H1 (cell line): ENCODE data around the gene KIAA1755. TPM values are rescaled to one million over a fixed set of nuclear protein-coding genes. Genes with fewer than 3 reads are reported as not detected.

Experiments
- CTCF ChIA-PET: fragments of 300-600 bp; sonication (Branson Sonifier 250); formaldehyde crosslinking; loops from one replicate; lab custom pipeline; 2021; ENCODE audit not compliant: partially characterized antibody; lab: Charles Lee
- POLR2A ChIA-PET: fragments of 300-600 bp; sonication (Branson Sonifier 250); formaldehyde crosslinking; loops from one replicate; lab custom pipeline; 2021; ENCODE audit warnings: inconsistent platforms; ENCODE audit not compliant: partially characterized antibody; lab: Charles Lee
- DNase-seq, 2 experiments: peaks; one replicate each; pipeline versions ENCODE4 v3.0.0 to v3.0.0-alpha.2; 2010 to 2022; ENCODE audit warnings: low spot score in 2 of 2, low read depth in 1 of 2, mixed read lengths in 1 of 2
- FAIRE-seq: peaks from 2 replicates; lab custom pipeline; 2011; peaks lifted over from hg19 to GRCh38; lab: Jason Lieb, UNC
- H2AFZ ChIP-seq: 2 replicates; pipeline ENCODE4 v1.8.1; 2012; ENCODE audit warnings: low read length, inconsistent platforms
- H2AK5ac ChIP-seq: 2 replicates; pipeline ENCODE4 v1.6.1; 2013; ENCODE audit warnings: low read depth, low read length
- H2BK120ac ChIP-seq: replicated peaks from 2 replicates; pipeline ENCODE3; 2013; ENCODE audit warnings: low read depth, low read length, inconsistent platforms
- H2BK12ac ChIP-seq: 2 replicates; pipeline ENCODE4 v1.6.1; 2013; ENCODE audit warnings: low read depth, low read length
- H2BK15ac ChIP-seq: 2 replicates; pipeline ENCODE4 v1.6.1; 2013; ENCODE audit warnings: low read length
- H2BK20ac ChIP-seq: 2 replicates; pipeline ENCODE4 v1.6.1; 2013; ENCODE audit warnings: low read length
- H2BK5ac ChIP-seq: 2 replicates; pipeline ENCODE4 v1.6.1; 2013; ENCODE audit warnings: low read depth, low read length
- H3K14ac ChIP-seq: 2 replicates; pipeline ENCODE4 v1.6.1; 2013; ENCODE audit warnings: inconsistent platforms; ENCODE audit not compliant: insufficient read length
- H3K18ac ChIP-seq: 2 replicates; pipeline ENCODE4 v1.6.1; 2013; ENCODE audit warnings: low read length; ENCODE audit errors: extremely low read depth
- H3K23ac ChIP-seq: 2 replicates; pipeline ENCODE4 v1.6.1; 2013; ENCODE audit warnings: inconsistent platforms; ENCODE audit not compliant: insufficient read length
- H3K23me2 ChIP-seq: 2 replicates; pipeline ENCODE4 v1.6.1; 2013; ENCODE audit warnings: low read depth, low read length
- H3K27ac ChIP-seq: 2 replicates; pipeline ENCODE4 v1.6.1; 2011; ENCODE audit warnings: low read depth, low read length, inconsistent platforms
- H3K27me3 ChIP-seq, 4 experiments: replicated peaks in 1 of 4; 1 replicate in 1 of 4; 2 replicates in 3 of 4; pipeline versions ENCODE4 v1.6.1 to v1.8.1; 2011 to 2013; ENCODE audit warnings: low read length in 3 of 4, mild to moderate bottlenecking in 3 of 4, inconsistent platforms in 2 of 4, mixed read lengths in 2 of 4, moderate library complexity in 1 of 4; ENCODE audit not compliant: control insufficient read depth in 3 of 4, insufficient read depth in 3 of 4; ENCODE audit errors: extremely low read depth in 1 of 4
- H3K36me3 ChIP-seq, 4 experiments: 2 replicates each; pipeline versions ENCODE4 v1.6.1 to v1.8.1; 2011 to 2013; ENCODE audit warnings: mild to moderate bottlenecking in 4 of 4, low read length in 3 of 4, moderate library complexity in 2 of 4, control low read depth in 1 of 4, inconsistent platforms in 1 of 4; ENCODE audit not compliant: insufficient read depth in 4 of 4, control insufficient read depth in 2 of 4
- H3K4ac ChIP-seq: replicated peaks from 2 replicates; pipeline ENCODE3; 2013; ENCODE audit warnings: low read length, low read depth, mixed read lengths, inconsistent platforms; ENCODE audit not compliant: insufficient read length
- H3K4me1 ChIP-seq, 4 experiments: replicated peaks in 1 of 4; 1 replicate in 1 of 4; 2 replicates in 3 of 4; pipeline versions ENCODE4 v1.6.1 to v1.8.1; 2011 to 2013; ENCODE audit warnings: low read length in 3 of 4, inconsistent platforms in 2 of 4, mixed read lengths in 1 of 4; ENCODE audit not compliant: insufficient read depth in 4 of 4, control insufficient read depth in 3 of 4
- H3K4me2 ChIP-seq, 2 experiments: 2 replicates each; pipeline versions ENCODE4 v1.6.1 to v1.8.1; 2011 to 2013; ENCODE audit warnings: low read depth in 2 of 2, low read length in 2 of 2, control low read depth in 1 of 2, inconsistent platforms in 1 of 2, mild to moderate bottlenecking in 1 of 2; ENCODE audit not compliant: insufficient read depth in 1 of 2
- H3K4me3 ChIP-seq, 4 experiments: fragments of 200-600, 300-600 bp in 1 of 4; sonication (generic), shearing (Covaris generic), sonication (Bioruptor Twin) in 1 of 4; 2 replicates each; pipeline versions ENCODE4 v1.5.1 to v1.8.1; 2011 to 2016; ENCODE audit warnings: low read length in 4 of 4, low read depth in 3 of 4, control low read depth in 2 of 4, inconsistent platforms in 2 of 4, mild to moderate bottlenecking in 2 of 4, mixed read lengths in 1 of 4, moderate library complexity in 1 of 4; ENCODE audit not compliant: insufficient read depth in 2 of 4; ENCODE audit errors: extremely low read depth in 1 of 4
- H3K56ac ChIP-seq: replicated peaks from 2 replicates; pipeline ENCODE3; 2013; ENCODE audit warnings: low read depth, mild to moderate bottlenecking, mixed read lengths, low read length, inconsistent platforms; ENCODE audit not compliant: insufficient read length
- H3K79me1 ChIP-seq: 2 replicates; pipeline ENCODE4 v1.6.1; 2013; ENCODE audit warnings: low read depth, low read length, control low read depth
- H3K79me2 ChIP-seq, 2 experiments: 2 replicates each; pipeline versions ENCODE4 v1.6.1 to v1.8.1; 2012 to 2013; ENCODE audit warnings: low read length in 2 of 2, mild to moderate bottlenecking in 2 of 2, inconsistent platforms in 1 of 2; ENCODE audit not compliant: insufficient read depth in 2 of 2, control insufficient read depth in 1 of 2
- H3K9ac ChIP-seq, 4 experiments: replicated peaks in 1 of 4; 1 replicate in 1 of 4; 2 replicates in 3 of 4; pipeline versions ENCODE4 v1.6.1 to v1.8.1; 2011 to 2013; ENCODE audit warnings: low read depth in 3 of 4, low read length in 3 of 4, control low read depth in 2 of 4, mild to moderate bottlenecking in 2 of 4, moderate library complexity in 2 of 4, inconsistent platforms in 1 of 4; ENCODE audit errors: extremely low read depth in 1 of 4
- H3K9me3 ChIP-seq, 2 experiments: 2 replicates each; pipeline versions ENCODE4 v1.6.1 to v1.8.1; 2012 to 2013; ENCODE audit warnings: mild to moderate bottlenecking in 2 of 2, moderate library complexity in 2 of 2, control low read depth in 1 of 2, inconsistent platforms in 1 of 2, low read depth in 1 of 2, low read length in 1 of 2, mixed read lengths in 1 of 2; ENCODE audit not compliant: insufficient read depth in 2 of 2
- H4K20me1 ChIP-seq, 2 experiments: replicated peaks in 1 of 2; 2 replicates each; pipeline versions ENCODE3 to v1.8.1; 2011 to 2013; ENCODE audit warnings: inconsistent platforms in 2 of 2, low read length in 2 of 2, mild to moderate bottlenecking in 1 of 2; ENCODE audit not compliant: insufficient read depth in 2 of 2, control insufficient read depth in 1 of 2
- H4K5ac ChIP-seq: 2 replicates; pipeline ENCODE4 v1.6.1; 2013; ENCODE audit warnings: low read length, low read depth, mixed read lengths, inconsistent platforms; ENCODE audit not compliant: insufficient read length
- H4K8ac ChIP-seq: 2 replicates; pipeline ENCODE4 v1.8.0; 2013; ENCODE audit warnings: mild to moderate bottlenecking, moderate library complexity, low read length, inconsistent platforms; ENCODE audit not compliant: insufficient read depth; ENCODE audit errors: extremely low read depth
- H4K91ac ChIP-seq: replicated peaks from 2 replicates; pipeline ENCODE3; 2013; ENCODE audit warnings: low read length, mixed read lengths, inconsistent platforms; ENCODE audit not compliant: insufficient read length
- ASH2L ChIP-seq: fragments of 200-600, 300-600 bp; sonication (generic); IDR thresholded peaks from one replicate; pipeline ENCODE4 v1.7.1; 2017; ENCODE audit warnings: low read length
- BACH1 ChIP-seq: IDR thresholded peaks from 2 replicates; pipeline ENCODE4 v1.6.1; 2012; ENCODE audit warnings: low read length, improper control_type of control experiment
- BCL11A ChIP-seq, 2 experiments: IDR thresholded peaks; one replicate each; pipeline ENCODE4 v1.6.1; 2011; ENCODE audit warnings: low read depth in 2 of 2, low read length in 2 of 2, mild to moderate bottlenecking in 2 of 2
- CHD1 ChIP-seq: IDR thresholded peaks from 2 replicates; pipeline ENCODE4 v1.6.1; 2012; ENCODE audit warnings: low read depth, low read length, improper control_type of control experiment
- HDAC6 ChIP-seq: IDR thresholded peaks from one replicate; pipeline ENCODE4 v1.7.1; 2012; ENCODE audit warnings: low read depth, mild to moderate bottlenecking, inconsistent platforms, low read length, moderate library complexity
- JUND ChIP-seq: IDR thresholded peaks from 2 replicates; pipeline ENCODE4 v1.6.1; 2011; ENCODE audit warnings: mild to moderate bottlenecking, improper control_type of control experiment, low read length
- MAFK ChIP-seq: IDR thresholded peaks from 2 replicates; pipeline ENCODE4 v1.6.1; 2012; ENCODE audit warnings: low read depth, mild to moderate bottlenecking, improper control_type of control experiment, low read length
- NANOG ChIP-seq: IDR thresholded peaks from 2 replicates; pipeline ENCODE4 v1.6.1; 2011; ENCODE audit warnings: low read length, low read depth, mild to moderate bottlenecking, inconsistent platforms; ENCODE audit not compliant: insufficient read depth, poor library complexity, severe bottlenecking
- RNF2 ChIP-seq: fragments of 200-900, 300-1000 bp; sonication (generic); IDR thresholded peaks from 2 replicates; pipeline ENCODE4 v1.7.1; 2016; ENCODE audit warnings: borderline replicate concordance, low read depth, mild to moderate bottlenecking, antibody characterized with exemption, low read length; ENCODE audit not compliant: poor library complexity, severe bottlenecking; ENCODE audit errors: missing control alignments
- RXRA ChIP-seq: IDR thresholded peaks from 2 replicates; pipeline ENCODE4 v1.6.1; 2011; ENCODE audit warnings: low read depth, mild to moderate bottlenecking, low read length, moderate library complexity; ENCODE audit not compliant: insufficient read depth
- SIN3A ChIP-seq, 2 experiments: IDR thresholded peaks in 1 of 2; conservative IDR thresholded peaks in 1 of 2; 2 replicates each; pipeline ENCODE4 v1.6.1; 2011 to 2012; ENCODE audit warnings: low read length in 2 of 2, improper control_type of control experiment in 1 of 2, low read depth in 1 of 2, mild to moderate bottlenecking in 1 of 2
- SRF ChIP-seq: IDR thresholded peaks from 2 replicates; pipeline ENCODE4 v1.6.1; 2011; ENCODE audit warnings: mild to moderate bottlenecking, low read depth, low read length, moderate library complexity
- TAF1 ChIP-seq: IDR thresholded peaks from 2 replicates; pipeline ENCODE4 v1.6.1; 2011; ENCODE audit warnings: mild to moderate bottlenecking, low read depth, low read length
- TCF12 ChIP-seq: IDR thresholded peaks from 2 replicates; pipeline ENCODE4 v1.6.1; 2011; ENCODE audit warnings: low read depth, mild to moderate bottlenecking, low read length
- YY1 ChIP-seq: IDR thresholded peaks from 2 replicates; pipeline ENCODE4 v1.6.1; 2011; ENCODE audit warnings: low read depth, mild to moderate bottlenecking, low read length
- WGBS, 2 experiments: shearing (Covaris generic) in 1 of 2; methylation state at CpG; one replicate each; pipeline versions ENCODE4 v1.1.6 to v1.1.7; 2013 to 2015; ENCODE audit warnings: low lambda C conversion rate in 2 of 2, mixed read lengths in 2 of 2, inconsistent platforms in 1 of 2, low coverage in 1 of 2, missing lambda C conversion rate in 1 of 2; ENCODE audit not compliant: insufficient replicate concordance in 2 of 2, insufficient coverage in 1 of 2, insufficient read length in 1 of 2; ENCODE audit errors: extremely low coverage in 1 of 2, missing lambda C conversion rate in 1 of 2; 5-methylcytosine and 5-hydroxymethylcytosine counted together
- polyA plus RNA-seq, 7 experiments: library from polyadenylated mRNA; depleted of rRNA in 3 of 7; stranded (reverse) in 5 of 7; unstranded in 2 of 7; fragments of >200 nt in 5 of 7; fragments of 200-250 nt in 2 of 7; gene quantifications; 1 replicate in 5 of 7; 2 replicates in 1 of 7; 4 replicates in 1 of 7; pipeline versions ENCODE4 v1.2.1 to v1.2.3, GENCODE V29; 2011 to 2013; ENCODE audit warnings: missing spikeins in 2 of 7, mixed read lengths in 2 of 7
- total RNA-seq: library from RNA; stranded (reverse); fragmentation: NEBNext Ultra II Directional; extraction: Animal tissue kit (Norgen Biotek cat#: 25700); gene quantifications from 2 replicates; pipeline ENCODE4 v1.2.1, GENCODE V29; 2021

The KIAA1755 gene
- total and polyA plus RNA-seq, 2 of the 8 experiments (the other 6 are each of a cell fraction or from before 2014, with no cell fraction given) = 0.23 TPM; not detected in 1

DNA sequence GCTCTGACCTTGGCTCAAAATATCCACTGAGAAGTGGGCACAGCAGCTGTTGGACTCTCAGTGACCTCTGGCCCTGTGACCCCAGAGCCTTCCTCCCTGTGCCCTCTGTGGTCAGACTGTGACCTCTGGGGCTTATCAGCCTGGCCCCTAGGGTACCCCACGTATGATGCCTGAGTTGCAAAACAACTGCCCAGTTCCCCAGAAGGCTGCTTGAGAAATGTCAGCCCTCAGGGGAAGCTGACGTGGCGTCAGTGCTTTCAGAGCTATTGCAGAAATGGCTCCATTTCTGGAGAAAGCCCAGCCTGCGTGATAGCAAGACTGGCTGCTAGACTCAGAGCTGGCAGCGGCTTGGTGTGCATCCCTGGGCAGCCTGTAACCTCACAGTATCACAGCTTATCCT lies 63.9 kb downstream of the KIAA1755 start:
- Histone ChIP-seq H3K79me2 (no peaks in the 10 kb centered on the region), H3K36me3 (no peaks in the 10 kb centered on the region), H4K91ac (no peak overlapping the region), H3K9me3 (no peaks in the 10 kb centered on the region), H3K14ac (no peak overlapping the region), H2BK15ac (no peak overlapping the region), H2BK12ac (no peak overlapping the region), H3K9ac (no peak overlapping the region), H3K27me3 (no peaks in the 10 kb centered on the region), H2AFZ (no peak overlapping the region), H3K27ac (no peak overlapping the region), H3K4me2 (no peak overlapping the region), H4K5ac (no peak overlapping the region), H3K56ac (no peak overlapping the region), H3K4me3 (no peak overlapping the region), H2BK120ac (no peak overlapping the region), H3K18ac (no peak overlapping the region), H3K4ac (no peak overlapping the region), H4K8ac (no peak overlapping the region), H4K20me1 (no peaks in the 10 kb centered on the region), H3K23ac (no peak overlapping the region), H2BK20ac (no peak overlapping the region), H2BK5ac (no peak overlapping the region), H3K79me1 (no peaks in the 10 kb centered on the region), H3K4me1 (no peaks in the 10 kb centered on the region), H3K23me2 (peaks cover 2% of the 10 kb centered on the region; the same call in 1 of the 2 replicates), H2AK5ac (no peak overlapping the region)
- FAIRE-seq (no peak), DNase-seq (no peak)
- WGBS, 2 experiments = 91% methylated on average over 5 of the region's 5 CpGs; no CpG with 5 or more reads in 1 of the 2 experiments
- ChIA-PET POLR2A (interaction anchor here (0.6 kb wide), 1 partner anchor 16 kb away, joined by 3 read pairs; no protein-coding TSS in a partner anchor), CTCF (interaction anchor here (0.8 to 3.6 kb wide), 9 partner anchors 9 to 139 kb away, joined by 3 to 24 read pairs (median 5); no protein-coding TSS in a partner anchor)
- no peak for TF ChIP-seq BCL11A (IDR thresholded peaks at IDR 0.05; ENCODE audit: low read depth in 2 of 2, low read length in 2 of 2)
- TF ChIP-seq SIN3A (conservative IDR thresholded peaks at IDR 0.05 in 1 of 2, IDR thresholded peaks at IDR 0.05 in 1 of 2; ENCODE audit: low read depth in 1 of 2, low read length in 2 of 2) = no peak
- no peak for TF ChIP-seq SRF
- no peak for TF ChIP-seq MAFK
- no peak for TF ChIP-seq JUND
- TF ChIP-seq YY1 = no peak
- no peak for TF ChIP-seq TAF1
- no peak for TF ChIP-seq BACH1
- no peak for TF ChIP-seq RXRA
- TF ChIP-seq CHD1 = no peak
- no peak for TF ChIP-seq NANOG
- no peak for TF ChIP-seq TCF12
- no peak for TF ChIP-seq RNF2
- TF ChIP-seq ASH2L = no peak
- no peak for TF ChIP-seq HDAC6
